ENCODE measurements around the gene P2RY6. TPM values are rescaled to one million over a fixed set of nuclear protein-coding genes. Genes with fewer than 3 reads are reported as not detected.

Gene P2RY6
- polyA plus RNA-seq, 1 donor (not counting 4 experiments of a cell fraction or from before 2014, with no cell fraction given): 0.04 TPM

DNA sequence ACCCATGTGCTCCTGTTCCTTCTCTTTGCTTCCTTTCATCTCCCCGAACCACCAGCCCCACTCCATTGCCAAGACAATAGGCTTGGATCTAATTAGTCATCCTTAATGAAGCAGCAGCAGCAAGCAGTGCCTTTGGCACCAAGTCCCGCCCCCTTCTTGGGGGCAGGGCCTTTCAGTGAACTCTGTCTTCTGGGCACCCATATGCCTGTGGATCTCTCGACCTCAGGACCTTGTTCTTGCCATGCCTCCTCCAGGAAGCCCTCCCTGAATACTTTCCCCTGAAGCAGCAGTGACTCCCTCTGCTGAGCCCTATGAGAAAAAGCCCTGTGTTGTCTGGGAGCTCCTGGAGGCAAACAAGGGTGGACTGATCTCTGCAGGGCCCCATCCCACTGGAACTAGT is 68.0 kb downstream of the P2RY6 start:
- FAIRE-seq: no peak
- H3K27me3 ChIP-seq (ENCODE audit: control insufficient read depth, extremely low read depth, insufficient read depth, low read length): peaks cover 14% of the 10 kb centered on the region
- DNase-seq (ENCODE audit: low read depth, low spot score): no peak
- H3K4me3 ChIP-seq (ENCODE audit: control insufficient read depth in 2 of 3, extremely low read depth in 1 of 3, insufficient read depth in 2 of 3, low read depth in 1 of 3, low read length in 3 of 3): no peak overlapping the region
- H3K36me3 ChIP-seq (ENCODE audit: control insufficient read depth in 2 of 2, extremely low read depth in 1 of 2, insufficient read depth in 2 of 2, low read length in 2 of 2): no peaks in the 10 kb centered on the region
- TF ChIP-seq, protein P1, sequence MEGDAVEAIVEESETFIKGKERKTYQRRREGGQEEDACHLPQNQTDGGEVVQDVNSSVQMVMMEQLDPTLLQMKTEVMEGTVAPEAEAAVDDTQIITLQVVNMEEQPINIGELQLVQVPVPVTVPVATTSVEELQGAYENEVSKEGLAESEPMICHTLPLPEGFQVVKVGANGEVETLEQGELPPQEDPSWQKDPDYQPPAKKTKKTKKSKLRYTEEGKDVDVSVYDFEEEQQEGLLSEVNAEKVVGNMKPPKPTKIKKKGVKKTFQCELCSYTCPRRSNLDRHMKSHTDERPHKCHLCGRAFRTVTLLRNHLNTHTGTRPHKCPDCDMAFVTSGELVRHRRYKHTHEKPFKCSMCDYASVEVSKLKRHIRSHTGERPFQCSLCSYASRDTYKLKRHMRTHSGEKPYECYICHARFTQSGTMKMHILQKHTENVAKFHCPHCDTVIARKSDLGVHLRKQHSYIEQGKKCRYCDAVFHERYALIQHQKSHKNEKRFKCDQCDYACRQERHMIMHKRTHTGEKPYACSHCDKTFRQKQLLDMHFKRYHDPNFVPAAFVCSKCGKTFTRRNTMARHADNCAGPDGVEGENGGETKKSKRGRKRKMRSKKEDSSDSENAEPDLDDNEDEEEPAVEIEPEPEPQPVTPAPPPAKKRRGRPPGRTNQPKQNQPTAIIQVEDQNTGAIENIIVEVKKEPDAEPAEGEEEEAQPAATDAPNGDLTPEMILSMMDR (optimal IDR thresholded peaks at IDR 0.05 in 1 of 3, IDR thresholded peaks at IDR 0.05 in 1 of 3, conservative IDR thresholded peaks at IDR 0.05 in 1 of 3; ENCODE audit: extremely low read depth in 1 of 3, insufficient read depth in 2 of 3, low read length in 3 of 3): no peak
- TF ChIP-seq EZH2 (IDR thresholded peaks at IDR 0.05; ENCODE audit: low read length): no peak
- H3K9ac ChIP-seq (ENCODE audit: control insufficient read depth, extremely low read depth, insufficient read depth, low read length): no peak overlapping the region
- no peak overlapping the region for H2AFZ ChIP-seq (ENCODE audit: control insufficient read depth, low read length)
- no peaks in the 10 kb centered on the region for H4K20me1 ChIP-seq (ENCODE audit: control insufficient read depth, extremely low read depth, insufficient read depth, low read length)
- H3K9me1 ChIP-seq (ENCODE audit: control insufficient read depth, extremely low read depth, insufficient read depth, low read length): no peaks in the 10 kb centered on the region
- H3K4me2 ChIP-seq (ENCODE audit: control insufficient read depth, extremely low read depth, insufficient read depth, low read depth, low read length): no peak overlapping the region
- no peaks in the 10 kb centered on the region for H3K79me2 ChIP-seq (ENCODE audit: control insufficient read depth, insufficient read depth, low read length)
- peaks cover 2% of the 10 kb centered on the region for H3K4me1 ChIP-seq (ENCODE audit: control insufficient read depth, extremely low read depth, insufficient read depth, low read length)
- dilution Hi-C loops (cut with MboI; ENCODE audit: extremely low pct_ligation_motif_present, low sequenced_read_pairs): no loop called here
- H3K27ac ChIP-seq (ENCODE audit: control insufficient read depth, insufficient read depth, low read length): no peak overlapping the region
- H3K9me3 ChIP-seq (ENCODE audit: control insufficient read depth, low read depth, low read length): no peaks in the 10 kb centered on the region

DNA sequence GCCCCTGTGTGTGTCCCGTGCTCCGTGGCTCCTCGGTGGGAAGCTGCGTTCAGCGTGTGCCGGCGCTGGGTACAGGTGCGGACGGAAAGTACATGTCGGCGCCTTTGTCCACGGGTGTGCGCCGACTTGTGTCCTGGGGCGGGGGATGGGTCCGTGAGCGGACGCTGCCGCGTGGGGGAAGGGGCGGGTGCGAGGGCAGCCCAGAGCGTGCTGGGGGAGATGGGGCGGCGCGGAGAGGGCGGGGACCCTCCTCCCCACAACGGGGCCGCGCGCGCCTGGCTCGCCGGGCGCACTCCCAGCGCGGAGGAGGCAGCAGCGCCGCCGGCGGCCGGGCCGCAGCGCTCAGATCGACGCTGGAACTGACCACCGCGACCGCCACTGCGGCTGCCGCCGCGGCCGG is 70.5 kb downstream of the P2RY6 start:
- no peaks in the 10 kb centered on the region for H3K9me3 ChIP-seq (ENCODE audit: control insufficient read depth, low read depth, low read length)
- no peak overlapping the region for H3K27ac ChIP-seq (ENCODE audit: control insufficient read depth, insufficient read depth, low read length)
- peaks cover under 1% of the 10 kb centered on the region for H3K4me1 ChIP-seq (ENCODE audit: control insufficient read depth, extremely low read depth, insufficient read depth, low read length)
- H2AFZ ChIP-seq (ENCODE audit: control insufficient read depth, low read length): no peak overlapping the region
- no peak overlapping the region for H3K9ac ChIP-seq (ENCODE audit: control insufficient read depth, extremely low read depth, insufficient read depth, low read length)
- H4K20me1 ChIP-seq (ENCODE audit: control insufficient read depth, extremely low read depth, insufficient read depth, low read length): no peaks in the 10 kb centered on the region
- no peaks in the 10 kb centered on the region for H3K36me3 ChIP-seq (ENCODE audit: control insufficient read depth in 2 of 2, extremely low read depth in 1 of 2, insufficient read depth in 2 of 2, low read length in 2 of 2)
- dilution Hi-C loops (cut with MboI; ENCODE audit: extremely low pct_ligation_motif_present, low sequenced_read_pairs): no loop called here
- FAIRE-seq: no peak
- H3K4me2 ChIP-seq (ENCODE audit: control insufficient read depth, extremely low read depth, insufficient read depth, low read depth, low read length): peak overlapping the region; percentile 9
- peaks cover 14% of the 10 kb centered on the region for H3K27me3 ChIP-seq (ENCODE audit: control insufficient read depth, extremely low read depth, insufficient read depth, low read length)
- DNase-seq (ENCODE audit: low read depth, low spot score): no peak
- no peaks in the 10 kb centered on the region for H3K79me2 ChIP-seq (ENCODE audit: control insufficient read depth, insufficient read depth, low read length)
- peak; percentile 5 for TF ChIP-seq EZH2 (IDR thresholded peaks at IDR 0.05; ENCODE audit: low read length)
- TF ChIP-seq, protein P1 (optimal IDR thresholded peaks at IDR 0.05 in 1 of 3, IDR thresholded peaks at IDR 0.05 in 1 of 3, conservative IDR thresholded peaks at IDR 0.05 in 1 of 3; ENCODE audit: extremely low read depth in 1 of 3, insufficient read depth in 2 of 3, low read length in 3 of 3): peak in 1 of 3 experiments; percentile 22
- H3K9me1 ChIP-seq (ENCODE audit: control insufficient read depth, extremely low read depth, insufficient read depth, low read length): no peaks in the 10 kb centered on the region
- no peak overlapping the region for H3K4me3 ChIP-seq (ENCODE audit: control insufficient read depth in 2 of 3, extremely low read depth in 1 of 3, insufficient read depth in 2 of 3, low read depth in 1 of 3, low read length in 3 of 3)

All from keratinocyte (primary cell).